Spleen (tissue), 11 donors: ENCODE data around the gene ACADM. TPM values are rescaled to one million over a fixed set of nuclear protein-coding genes. Genes with fewer than 3 reads are reported as not detected.
"Not testable (repeated sequence)": the region's sequence is repeated elsewhere in the genome, so short reads cannot be mapped to it uniquely, and the experiment has no call there.

ENCODE experiments used
- DNase-seq: peaks from one replicate; pipeline ENCODE4 v3.0.0-alpha.2; 2020
- H3K27ac ChIP-seq, 8 donors: fragments of 200-600 bp; sonication (generic) in 7 of 8; 1 replicate in 4 of 8; 2 replicates in 4 of 8; pipeline versions ENCODE4 v1.5.0 to v1.8.0; 2016 to 2021; ENCODE audit warnings: inconsistent platforms in 4 of 8, mild to moderate bottlenecking in 4 of 8, moderate library complexity in 1 of 8
- H3K27me3 ChIP-seq, 7 donors: fragments of 200-600 bp; sonication (generic) in 6 of 7; replicated peaks in 1 of 7; 1 replicate in 4 of 7; 2 replicates in 3 of 7; pipeline versions ENCODE4 v1.5.0 to v1.8.0; 2016 to 2021; ENCODE audit warnings: inconsistent platforms in 3 of 7, mild to moderate bottlenecking in 1 of 7
- H3K36me3 ChIP-seq, 6 donors: fragments of 200-600 bp; sonication (generic) in 5 of 6; 1 replicate in 4 of 6; 2 replicates in 2 of 6; pipeline versions ENCODE4 v1.5.0 to v1.8.0; 2016 to 2021; ENCODE audit warnings: inconsistent platforms in 2 of 6
- H3K4me1 ChIP-seq, 6 donors: fragments of 200-600 bp; sonication (generic) in 5 of 6; 1 replicate in 3 of 6; 2 replicates in 3 of 6; pipeline versions ENCODE4 v1.5.0 to v1.8.0; 2016 to 2021; ENCODE audit warnings: inconsistent platforms in 3 of 6
- H3K4me3 ChIP-seq, 8 donors: fragments of 200-600 bp; sonication (generic) in 7 of 8; 1 replicate in 4 of 8; 2 replicates in 4 of 8; pipeline versions ENCODE4 v1.5.0 to v1.8.0; 2016 to 2021; ENCODE audit warnings: inconsistent platforms in 4 of 8, mild to moderate bottlenecking in 4 of 8, moderate library complexity in 2 of 8
- H3K9me3 ChIP-seq, 8 donors: fragments of 200-600 bp; sonication (generic) in 7 of 8; 1 replicate in 4 of 8; 2 replicates in 4 of 8; pipeline versions ENCODE4 v1.5.0 to v1.8.0; 2016 to 2021; ENCODE audit warnings: inconsistent platforms in 4 of 8
- POLR2A ChIP-seq, 3 donors: fragments of 450-650 bp; IDR thresholded peaks; one replicate each; pipeline ENCODE4 v1.5.1; 2017; ENCODE audit warnings: antibody characterized with exemption in 3 of 3, mild to moderate bottlenecking in 1 of 3
- POLR2AphosphoS5 ChIP-seq, 3 donors: sonication (generic); formaldehyde crosslinking; IDR thresholded peaks; one replicate each; pipeline ENCODE4 v1.5.1; 2017; ENCODE audit warnings: antibody characterized with exemption in 3 of 3
- WGBS, 5 donors: extraction: QIAGEN DNeasy Blood & Tissue Kit in 3 of 5; methylation state at CpG; one replicate each; pipeline versions ENCODE4 v1.1.5 to v1.1.7; 2013 to 2018; 5-methylcytosine and 5-hydroxymethylcytosine counted together
- intact Hi-C: fragments of 100-400 bp; cut with DNase I; formaldehyde crosslinking; loops from one replicate; pipeline ENCODE4 v1.15.0; 2023; ENCODE audit warnings: low total_unique reads
- polyA plus RNA-seq, 3 donors: library from polyadenylated mRNA; stranded (reverse); fragments of 200-250 nt; gene quantifications; one replicate each; pipeline ENCODE4 v1.2.1, GENCODE V29; 2013
- total RNA-seq, 7 donors: library from RNA; depleted of rRNA in 3 of 7; stranded (reverse); fragments of >200 nt in 3 of 7; fragmentation: NEBNext Ultra II Directional in 4 of 7; extraction: Animal tissue kit (Norgen Biotek cat#: 25700) in 4 of 7; gene quantifications; one replicate each; pipeline versions ENCODE4 v1.1.0 to v1.2.1, GENCODE V29; 2016 to 2021
- TF ChIP-seq, protein P1 (sequence below), 11 experiments: fragments of 200-600 bp in 7 of 11; fragments of 450-650 bp in 4 of 11; sonication (generic) in 4 of 11; IDR thresholded peaks in 8 of 11; conservative IDR thresholded peaks in 3 of 11; 1 replicate in 7 of 11; 2 replicates in 4 of 11; pipeline versions ENCODE4 v1.4.0 to v1.8.0; 2016 to 2021; ENCODE audit warnings: antibody characterized with exemption in 11 of 11, inconsistent platforms in 4 of 11, mild to moderate bottlenecking in 1 of 11
- donor health status: healthy with polysubstance abuse.
- donor health status: DM: no; HTN: no; CAD: no; lungs with moderate emphysema.
- donor health status: DM: no; HTN: no; CAD: no.
- donor health status: Bipolar disorder and iron deficiency.
- donor health status: healthy.
- donor health status: DM: no; HTN: no; CAD: no.
- donor health status: DM: yes; HTN: yes; CAD: no.

The ACADM gene
- total and polyA plus RNA-seq, 10 donors: 25.8 to 74.4 (median 51.2) TPM

DNA sequence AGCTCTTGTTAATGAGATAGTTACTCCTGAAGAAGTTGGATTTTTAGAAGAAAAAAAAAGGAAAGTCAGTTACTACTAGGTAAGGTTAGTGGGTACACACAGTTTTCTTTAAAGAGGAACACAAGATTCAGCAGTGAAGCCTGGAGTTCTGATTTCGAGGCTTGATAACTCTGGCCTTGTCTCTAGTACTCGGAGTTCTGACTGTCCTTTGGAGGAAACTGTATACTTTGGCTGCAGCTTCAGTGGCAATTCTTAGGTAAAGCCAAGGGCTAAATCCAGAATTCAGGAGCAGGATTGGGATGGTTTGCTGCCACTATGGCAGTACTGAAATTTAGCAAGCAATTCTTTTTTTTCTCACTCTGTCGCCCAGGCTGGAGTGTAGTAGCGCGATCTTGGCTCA, 9.2 kb downstream of the ACADM start:
- peaks cover 0 to 11% (median 0%) of the 10 kb centered on the region in 6 donors for H3K4me1 ChIP-seq
- TF ChIP-seq, protein P1, sequence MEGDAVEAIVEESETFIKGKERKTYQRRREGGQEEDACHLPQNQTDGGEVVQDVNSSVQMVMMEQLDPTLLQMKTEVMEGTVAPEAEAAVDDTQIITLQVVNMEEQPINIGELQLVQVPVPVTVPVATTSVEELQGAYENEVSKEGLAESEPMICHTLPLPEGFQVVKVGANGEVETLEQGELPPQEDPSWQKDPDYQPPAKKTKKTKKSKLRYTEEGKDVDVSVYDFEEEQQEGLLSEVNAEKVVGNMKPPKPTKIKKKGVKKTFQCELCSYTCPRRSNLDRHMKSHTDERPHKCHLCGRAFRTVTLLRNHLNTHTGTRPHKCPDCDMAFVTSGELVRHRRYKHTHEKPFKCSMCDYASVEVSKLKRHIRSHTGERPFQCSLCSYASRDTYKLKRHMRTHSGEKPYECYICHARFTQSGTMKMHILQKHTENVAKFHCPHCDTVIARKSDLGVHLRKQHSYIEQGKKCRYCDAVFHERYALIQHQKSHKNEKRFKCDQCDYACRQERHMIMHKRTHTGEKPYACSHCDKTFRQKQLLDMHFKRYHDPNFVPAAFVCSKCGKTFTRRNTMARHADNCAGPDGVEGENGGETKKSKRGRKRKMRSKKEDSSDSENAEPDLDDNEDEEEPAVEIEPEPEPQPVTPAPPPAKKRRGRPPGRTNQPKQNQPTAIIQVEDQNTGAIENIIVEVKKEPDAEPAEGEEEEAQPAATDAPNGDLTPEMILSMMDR (IDR thresholded peaks at IDR 0.05 in 8 of 11, conservative IDR thresholded peaks at IDR 0.05 in 3 of 11): no peak
- TF ChIP-seq POLR2A (IDR thresholded peaks at IDR 0.05): no peak
- TF ChIP-seq POLR2AphosphoS5 (IDR thresholded peaks at IDR 0.05): no peak
- intact Hi-C loops: no loop called here
- H3K4me3 ChIP-seq: no peak overlapping the region
- no peak overlapping the region for H3K27ac ChIP-seq
- H3K36me3 ChIP-seq: peaks cover 3 to 83% (median 49%) of the 10 kb centered on the region in 6 donors
- 93 to 98% (median 95%) methylated on average over 5 of the region's 5 CpGs for WGBS, 5 donors
- no peak for DNase-seq
- no peaks in the 10 kb centered on the region for H3K27me3 ChIP-seq
- no peaks in the 10 kb centered on the region for H3K9me3 ChIP-seq

DNA sequence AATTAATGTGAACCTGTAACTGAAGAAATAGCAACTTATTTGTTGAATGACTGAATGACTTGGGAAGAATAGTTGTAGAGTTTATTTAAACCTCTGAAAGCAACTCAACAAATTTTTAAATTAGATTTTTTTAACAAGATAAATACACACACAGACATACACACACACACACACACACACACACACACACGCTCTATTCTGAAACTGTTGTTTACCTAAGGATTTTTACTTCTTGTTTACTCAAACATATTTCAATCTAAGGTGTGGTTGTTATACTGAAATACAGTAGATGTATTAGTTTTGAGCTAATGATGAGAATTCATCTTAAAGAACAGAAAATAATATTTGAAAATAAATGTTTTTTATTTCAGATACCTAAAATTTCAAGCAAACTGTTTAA, 11.5 kb downstream of the ACADM start:
- H3K27ac ChIP-seq: no peak overlapping the region
- intact Hi-C loops: no loop called here
- WGBS, 5 donors: 85 to 88% (median 86%) methylated on average over 1 of the region's 1 CpG
- no peaks in the 10 kb centered on the region for H3K9me3 ChIP-seq
- H3K4me3 ChIP-seq: no peak overlapping the region
- H3K4me1 ChIP-seq: peaks cover 0 to 7% (median 0%) of the 10 kb centered on the region in 6 donors
- H3K27me3 ChIP-seq: no peaks in the 10 kb centered on the region
- peaks cover 3 to 97% (median 70%) of the 10 kb centered on the region in 6 donors for H3K36me3 ChIP-seq
- DNase-seq: no peak
- TF ChIP-seq POLR2AphosphoS5 (IDR thresholded peaks at IDR 0.05) (no peak), POLR2A (IDR thresholded peaks at IDR 0.05) (no peak)
- TF ChIP-seq, protein P1 (IDR thresholded peaks at IDR 0.05 in 8 of 11, conservative IDR thresholded peaks at IDR 0.05 in 3 of 11): no peak

DNA sequence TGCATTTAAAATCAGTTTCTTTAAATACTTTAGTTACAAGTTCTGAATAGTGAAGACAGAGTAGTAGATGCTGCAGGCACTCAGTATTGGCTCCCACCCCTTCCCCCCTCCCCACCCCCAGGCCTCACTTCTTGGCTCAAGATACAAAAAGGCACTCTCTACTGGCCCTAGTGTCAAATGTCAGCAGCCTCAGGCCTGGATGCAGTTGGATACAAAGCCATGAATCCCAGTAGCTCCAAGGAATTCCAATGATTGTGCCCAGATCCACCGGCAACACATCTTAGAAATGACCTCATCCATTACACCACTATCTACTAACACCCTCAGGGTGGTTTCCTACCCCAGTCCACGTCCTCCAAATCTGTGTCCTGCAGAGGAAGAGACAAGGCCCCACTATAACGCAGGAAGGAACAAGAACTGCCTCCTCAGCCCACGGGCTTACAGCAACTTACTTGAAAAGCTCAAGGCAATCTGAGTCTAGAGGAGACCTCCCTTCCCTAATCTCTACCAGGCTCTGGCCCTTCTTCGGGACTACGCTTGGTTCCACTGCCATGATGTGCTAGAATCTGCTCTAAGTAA, 17.6 kb downstream of the ACADM start:
- Histone ChIP-seq H3K9me3 (no peaks in the 10 kb centered on the region), H3K4me1 (peaks cover 0 to 11% (median 0%) of the 10 kb centered on the region in 6 donors), H3K4me3 (no peak overlapping the region), H3K27me3 (no peaks in the 10 kb centered on the region), H3K27ac (no peak overlapping the region), H3K36me3 (peaks cover 0 to 98% (median 67%) of the 10 kb centered on the region in 6 donors)
- intact Hi-C loops: no loop called here
- no peak for TF ChIP-seq POLR2AphosphoS5 (IDR thresholded peaks at IDR 0.05)
- TF ChIP-seq, protein P1 (IDR thresholded peaks at IDR 0.05 in 8 of 11, conservative IDR thresholded peaks at IDR 0.05 in 3 of 11): no peak
- no peak for TF ChIP-seq POLR2A (IDR thresholded peaks at IDR 0.05)
- DNase-seq: no peak
- WGBS, 5 donors: 73 to 92% (median 80%) methylated on average over 6 of the region's 6 CpGs

DNA sequence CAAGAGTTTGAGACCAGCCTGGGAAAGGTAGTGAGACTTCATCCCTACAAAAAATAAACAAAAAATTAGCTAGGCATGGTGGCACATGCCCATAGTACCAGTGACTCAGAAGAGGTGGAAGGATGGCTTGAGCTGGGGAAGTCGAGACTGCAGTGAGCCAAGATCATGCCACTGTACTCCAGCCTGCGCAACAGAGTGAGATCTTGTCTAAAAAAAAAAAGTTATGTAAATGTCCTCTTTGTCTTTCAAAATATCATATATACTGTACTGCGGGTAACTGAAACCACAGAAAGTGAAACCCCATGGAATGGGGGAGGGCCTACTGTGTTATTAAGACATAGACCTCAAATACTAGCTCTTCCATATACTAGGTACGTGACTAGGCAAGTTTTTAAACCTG, 20.8 kb downstream of the ACADM start:
- no peaks in the 10 kb centered on the region for H3K9me3 ChIP-seq
- H3K27me3 ChIP-seq: no peaks in the 10 kb centered on the region
- peak overlapping the region in 2 of 8 donors; percentile 14 to 26 for H3K27ac ChIP-seq
- intact Hi-C loops: no loop called here
- peaks cover 0 to 95% (median 50%) of the 10 kb centered on the region in 6 donors for H3K36me3 ChIP-seq
- 29 to 65% (median 50%) methylated on average over 4 of the region's 4 CpGs for WGBS, 5 donors
- peaks cover 0 to 11% (median 0%) of the 10 kb centered on the region in 6 donors for H3K4me1 ChIP-seq
- no peak overlapping the region for H3K4me3 ChIP-seq
- no peak for DNase-seq
- no peak for TF ChIP-seq POLR2AphosphoS5 (IDR thresholded peaks at IDR 0.05)
- TF ChIP-seq, protein P1 (IDR thresholded peaks at IDR 0.05 in 8 of 11, conservative IDR thresholded peaks at IDR 0.05 in 3 of 11): no peak
- no peak for TF ChIP-seq POLR2A (IDR thresholded peaks at IDR 0.05)

DNA sequence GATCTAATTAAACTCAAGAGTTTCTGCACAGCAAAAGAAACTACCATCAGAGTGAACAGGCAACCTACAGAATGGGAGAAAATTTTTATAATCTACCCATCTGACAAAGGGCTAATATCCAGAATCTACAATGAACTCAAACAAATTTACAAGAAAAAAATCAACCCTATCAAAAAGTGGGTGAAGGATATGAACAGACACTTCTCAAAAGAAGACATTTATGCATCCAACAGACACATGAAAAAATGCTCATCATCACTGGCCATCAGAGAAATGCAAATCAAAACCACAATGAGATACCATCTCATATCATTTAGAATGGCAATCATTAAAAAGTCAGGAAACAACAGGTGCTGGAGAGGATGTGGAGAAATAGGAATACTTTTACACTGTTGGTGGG, 32.7 kb downstream of the ACADM start:
- H3K4me3 ChIP-seq, H3K27me3 ChIP-seq, DNase-seq, H3K27ac ChIP-seq, H3K4me1 ChIP-seq, H3K9me3 ChIP-seq, intact Hi-C loops: not testable (repeated sequence)
- peaks cover 0 to 70% (median 34%) of the 10 kb centered on the region in 6 donors for H3K36me3 ChIP-seq

DNA sequence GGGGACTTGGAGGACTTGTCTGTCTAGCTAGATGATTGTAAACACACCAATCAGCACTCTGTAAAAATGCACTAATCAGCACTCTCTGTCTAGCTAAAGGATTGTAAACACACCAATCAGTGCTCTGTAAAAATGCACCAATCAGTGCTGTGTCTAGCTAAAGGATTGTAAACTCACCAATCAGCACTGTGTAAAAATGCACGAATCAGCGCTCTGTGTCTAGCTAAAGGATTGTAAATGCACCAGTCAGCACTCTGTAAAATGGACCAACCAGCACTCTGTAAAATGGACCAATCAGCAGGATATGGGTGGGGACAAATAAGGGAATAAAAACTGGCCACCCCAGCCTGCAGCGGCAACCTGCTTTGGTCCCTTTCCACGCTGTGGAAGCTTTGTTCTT, 34.0 kb downstream of the ACADM start:
- H3K9me3 ChIP-seq, H3K4me3 ChIP-seq, H3K4me1 ChIP-seq, DNase-seq, H3K27ac ChIP-seq, intact Hi-C loops, H3K27me3 ChIP-seq: not testable (repeated sequence)
- 86 to 100% (median 95%) methylated on average over 4 of the region's 4 CpGs for WGBS, 5 donors
- peaks cover 0 to 68% (median 30%) of the 10 kb centered on the region in 6 donors for H3K36me3 ChIP-seq
